Inferior parietal cortex (tissue), 1 donor: Measurements from ENCODE around the gene SLC4A2.

Experiments used
- DNase-seq: peaks from one replicate; pipeline ENCODE4 v3.0.0-alpha.2; 2016; ENCODE audit errors: extremely low spot score

Gene SLC4A2

GRCh38 chr7:151116603-151117440, 57.4 kb downstream of the SLC4A2 start:
- no peak for DNase-seq

GRCh38 chr7:151117565-151117964, 58.2 kb downstream of the SLC4A2 start:
- DNase-seq: no peak

- no peak for DNase-seq
Observed at GRCh38 chr7:151118108-151119054, 59.0 kb downstream of the SLC4A2 start.

DNA sequence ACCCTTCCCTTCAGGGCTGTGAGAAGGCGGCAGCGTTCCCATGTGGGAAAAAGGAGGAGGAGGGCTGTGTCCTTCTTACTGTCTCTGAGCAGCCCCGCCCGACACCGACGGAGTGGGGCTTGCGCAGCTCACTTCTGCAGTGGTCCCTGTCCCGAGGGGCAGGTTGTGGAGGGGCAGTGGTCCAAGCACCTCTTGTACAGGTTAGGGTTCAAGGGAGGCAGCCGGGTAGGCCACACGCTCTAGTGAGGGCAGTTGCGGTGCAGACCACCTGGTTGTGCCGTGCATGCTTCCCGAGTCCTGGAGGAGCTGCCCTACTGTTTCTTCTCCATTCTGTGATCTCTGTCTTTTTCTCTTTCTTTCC, 59.6 kb downstream of the SLC4A2 start:
- no peak for DNase-seq

DNA sequence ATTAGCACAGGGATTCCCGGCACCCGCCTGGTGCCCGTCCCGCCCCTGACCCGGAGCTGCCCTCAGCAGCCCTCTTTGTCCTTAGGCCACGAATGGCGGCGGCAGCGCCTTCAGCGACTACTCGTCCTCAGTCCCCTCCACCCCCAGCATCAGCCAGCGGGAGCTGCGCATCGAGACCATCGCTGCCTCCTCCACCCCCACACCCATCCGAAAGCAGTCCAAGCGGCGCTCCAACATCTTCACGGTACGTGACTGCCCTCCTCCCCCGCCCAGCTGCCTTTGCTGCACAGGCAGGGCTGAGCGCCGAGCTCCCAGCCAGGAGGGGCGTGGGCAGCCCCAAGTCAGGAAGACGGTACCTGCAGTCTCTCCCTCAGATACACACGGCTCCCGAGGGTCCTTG, 60.5 kb downstream of the SLC4A2 start:
- DNase-seq: no peak

- no peak for DNase-seq
Observed at GRCh38 chr7:151120896-151121295, 61.5 kb downstream of the SLC4A2 start.

DNA sequence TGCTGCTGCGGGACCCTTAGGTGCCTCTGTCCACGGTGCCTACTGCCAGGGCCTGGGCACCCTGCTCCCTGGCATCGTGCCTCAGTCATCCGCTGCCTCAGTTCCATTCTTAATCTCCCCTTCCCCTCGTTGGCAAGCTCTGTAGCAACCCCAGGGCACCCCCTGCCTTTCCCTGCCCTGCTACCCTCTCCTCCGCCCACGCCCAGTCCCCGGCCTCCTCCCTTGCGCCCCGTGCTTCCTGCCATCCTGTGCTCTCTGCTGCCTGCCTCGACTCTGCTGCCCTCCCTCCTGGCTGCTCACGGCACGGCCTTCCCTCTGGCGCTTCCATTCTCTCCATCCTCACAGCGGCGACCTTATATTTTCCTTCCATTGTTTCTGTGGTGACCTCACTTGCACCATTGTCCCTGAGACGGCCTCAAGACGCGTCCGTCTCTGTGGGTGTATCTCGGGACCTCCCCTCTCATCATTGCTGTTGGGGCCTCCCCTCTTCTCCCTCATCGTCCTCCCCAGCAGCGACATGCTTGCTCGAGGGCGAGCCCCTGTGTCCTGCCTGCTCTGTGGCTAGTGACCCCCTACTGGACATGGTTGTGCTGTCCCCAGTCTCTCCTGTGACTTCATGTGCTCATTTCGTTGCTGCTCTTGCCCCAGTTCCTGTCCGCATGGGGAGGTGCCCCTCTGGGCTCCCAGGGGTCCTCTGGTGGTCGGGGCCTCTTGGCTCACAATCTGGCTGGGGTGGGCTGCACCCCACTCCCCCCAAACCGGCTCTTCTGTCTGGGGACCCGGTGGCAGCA, 62.2 kb downstream of the SLC4A2 start:
- no peak for DNase-seq

- DNase-seq: no peak
Observed at GRCh38 chr7:151122276-151122675, 62.9 kb downstream of the SLC4A2 start.

DNA sequence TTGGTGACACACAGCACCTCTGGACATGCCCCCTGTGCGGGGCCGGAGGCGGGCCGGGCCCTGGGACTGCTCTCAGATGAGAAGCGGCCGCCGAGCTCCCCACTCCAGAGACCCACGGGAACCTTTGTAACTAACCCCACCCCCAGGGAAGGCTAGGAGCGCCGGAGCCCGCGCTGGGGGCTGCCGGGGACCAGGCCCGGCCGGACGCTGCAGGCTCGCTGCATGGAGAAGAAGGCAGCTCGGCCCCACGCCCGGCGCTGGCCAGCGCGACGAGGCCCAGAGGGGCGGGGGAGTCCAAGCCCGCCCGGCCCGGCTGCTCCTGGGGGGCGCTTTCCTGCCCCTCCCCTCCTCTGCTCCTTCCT, 63.4 kb downstream of the SLC4A2 start:
- DNase-seq: no peak

- DNase-seq: no peak
Observed at GRCh38 chr7:151123158-151123821, 63.9 kb downstream of the SLC4A2 start.

DNA sequence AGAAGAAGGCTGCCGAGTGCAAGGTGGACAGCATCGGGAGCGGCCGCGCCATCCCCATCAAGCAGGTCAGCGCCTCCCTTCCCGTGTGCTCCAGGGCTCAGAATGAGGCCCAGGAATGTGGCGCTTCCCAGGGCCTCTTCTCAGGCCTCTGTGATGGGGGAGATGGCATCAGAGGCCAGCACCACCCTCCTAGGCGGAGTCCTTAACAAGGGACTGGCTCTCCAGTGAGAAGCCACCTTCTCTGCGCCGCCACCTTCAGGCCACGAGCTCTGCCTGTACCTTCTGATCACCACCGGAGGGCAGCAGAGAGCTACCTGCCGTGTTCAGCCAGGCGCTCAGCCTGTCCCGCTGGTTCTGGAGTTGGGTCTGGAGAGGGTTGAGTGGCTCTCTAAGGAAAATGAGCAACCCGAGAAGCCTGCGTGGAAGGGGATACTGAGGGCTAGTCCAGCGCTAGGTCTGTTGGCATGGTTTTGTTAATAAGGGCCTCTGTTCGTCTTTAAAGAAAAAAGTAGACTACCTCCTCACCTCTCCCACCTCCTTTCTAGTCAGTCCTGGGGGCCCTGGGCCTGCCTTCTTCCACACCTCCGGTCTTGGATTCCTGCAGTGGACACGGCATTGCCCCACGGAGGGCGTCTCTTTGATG, 64.6 kb downstream of the SLC4A2 start:
- DNase-seq: peak; percentile 91

GRCh38 chr7:151124481-151124880, 65.1 kb downstream of the SLC4A2 start:
- DNase-seq: no peak

DNA sequence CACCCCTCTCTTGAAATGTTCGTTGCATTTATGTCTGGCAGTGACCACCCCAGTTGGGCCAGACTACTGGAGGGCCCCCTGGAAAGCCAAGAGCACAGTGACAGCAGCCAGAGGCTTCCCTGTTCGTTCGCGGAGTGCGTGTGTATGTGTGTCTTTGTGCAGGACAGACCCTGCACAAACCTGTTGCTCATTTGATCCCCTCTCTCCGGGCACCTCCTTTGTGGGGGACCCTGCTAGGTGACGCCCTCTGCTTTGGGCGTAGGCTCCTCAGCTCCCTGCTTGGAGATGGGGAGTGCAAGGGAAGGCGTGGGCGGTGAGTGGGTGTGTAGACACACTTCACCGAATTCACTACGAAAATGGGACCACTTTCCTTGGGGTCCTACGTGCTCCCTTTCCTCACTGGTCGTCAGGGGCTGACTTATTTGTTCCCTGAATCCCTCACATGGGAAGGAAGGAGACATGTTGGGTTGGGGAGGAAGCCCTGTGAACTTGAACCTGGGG, 65.6 kb downstream of the SLC4A2 start:
- DNase-seq: no peak

- DNase-seq: no peak
Observed at GRCh38 chr7:151125470-151125845, 66.1 kb downstream of the SLC4A2 start.

DNA sequence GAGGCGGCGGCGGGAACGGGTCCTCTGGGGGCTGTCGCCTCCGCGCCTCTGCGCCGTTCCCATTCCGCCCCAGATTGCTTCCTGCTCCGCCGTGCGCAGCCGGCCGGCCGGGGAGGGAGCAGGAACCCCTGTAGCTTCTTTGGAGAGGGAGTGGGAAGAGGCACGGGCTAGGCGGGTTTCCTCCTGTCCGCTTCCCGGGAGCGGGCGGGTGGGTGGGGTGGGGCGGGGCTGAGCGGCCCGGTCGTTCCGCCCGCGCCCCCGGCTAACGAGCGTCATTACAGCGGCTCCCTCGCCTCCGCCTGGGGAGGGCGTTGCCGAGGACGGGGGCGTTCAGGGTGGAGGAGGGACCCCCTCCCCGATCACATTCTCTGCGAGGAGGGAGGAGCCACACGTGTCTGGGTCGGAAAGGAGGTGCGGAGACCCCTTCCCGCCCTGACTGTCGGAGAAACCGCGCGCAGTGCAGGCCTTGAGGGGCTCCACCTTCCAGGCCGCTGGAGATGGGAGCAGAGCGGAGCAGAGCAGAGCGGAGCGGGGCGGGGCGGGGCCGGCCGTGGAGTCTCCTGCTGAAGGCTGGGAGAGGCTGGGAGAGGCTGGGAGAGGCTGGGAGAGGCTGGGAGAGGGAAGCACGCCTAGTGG, 66.6 kb downstream of the SLC4A2 start:
- no peak for DNase-seq
